ENCODE results near the gene PDGFC. TPM values are rescaled to one million over a fixed set of nuclear protein-coding genes. Genes with fewer than 3 reads are reported as not detected.
"Not testable (repeated sequence)": the region's sequence is repeated elsewhere in the genome, so short reads cannot be mapped to it uniquely, and the experiment has no call there.

The PDGFC gene
- total RNA-seq, 1 donor from 2014 or later: not detected

DNA sequence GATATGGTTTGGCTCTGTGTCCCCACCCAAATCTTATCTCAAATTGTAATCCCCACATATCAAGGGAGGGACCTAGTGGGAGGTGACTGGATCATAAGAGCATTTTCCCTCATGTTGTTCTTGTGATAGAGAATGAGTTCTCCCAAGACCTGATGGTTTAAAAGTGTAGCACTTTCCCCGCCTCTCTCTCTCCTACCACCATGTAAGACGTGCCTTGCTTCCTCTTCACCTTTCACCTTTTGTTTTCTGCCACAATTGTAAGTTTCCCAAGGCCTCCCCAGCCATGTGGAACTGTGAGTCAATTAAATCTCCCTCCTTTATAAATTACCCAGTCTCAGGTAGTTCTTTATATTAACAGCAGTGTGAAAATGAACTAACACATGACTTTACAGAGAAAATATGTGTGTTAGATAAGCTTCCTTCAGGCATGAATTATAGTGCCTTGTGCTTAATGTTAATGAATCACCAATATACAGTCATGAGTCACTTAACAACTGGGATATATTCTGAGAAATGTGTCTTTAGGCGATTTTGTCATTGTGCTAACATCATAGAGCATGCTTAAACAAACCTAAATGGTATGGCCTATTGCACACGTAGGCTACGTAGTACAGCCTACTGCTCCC lies 37.9 kb downstream of the PDGFC start:
- Mint-ChIP-seq H3K27ac (no peak overlapping the region), H3K36me3 (ENCODE audit: low read depth) (no peaks in the 10 kb centered on the region), H3K27me3 (no peaks in the 10 kb centered on the region), H3K4me3 (no peak overlapping the region), H3K9me3 (no peaks in the 10 kb centered on the region), H3K4me1 (no peaks in the 10 kb centered on the region)
- ChIA-PET CTCF (no interaction called here), POLR2A (no interaction called here)
- intact Hi-C loops (cut with micrococcal nuclease): no loop called here
- TF ChIP-seq, protein P1, sequence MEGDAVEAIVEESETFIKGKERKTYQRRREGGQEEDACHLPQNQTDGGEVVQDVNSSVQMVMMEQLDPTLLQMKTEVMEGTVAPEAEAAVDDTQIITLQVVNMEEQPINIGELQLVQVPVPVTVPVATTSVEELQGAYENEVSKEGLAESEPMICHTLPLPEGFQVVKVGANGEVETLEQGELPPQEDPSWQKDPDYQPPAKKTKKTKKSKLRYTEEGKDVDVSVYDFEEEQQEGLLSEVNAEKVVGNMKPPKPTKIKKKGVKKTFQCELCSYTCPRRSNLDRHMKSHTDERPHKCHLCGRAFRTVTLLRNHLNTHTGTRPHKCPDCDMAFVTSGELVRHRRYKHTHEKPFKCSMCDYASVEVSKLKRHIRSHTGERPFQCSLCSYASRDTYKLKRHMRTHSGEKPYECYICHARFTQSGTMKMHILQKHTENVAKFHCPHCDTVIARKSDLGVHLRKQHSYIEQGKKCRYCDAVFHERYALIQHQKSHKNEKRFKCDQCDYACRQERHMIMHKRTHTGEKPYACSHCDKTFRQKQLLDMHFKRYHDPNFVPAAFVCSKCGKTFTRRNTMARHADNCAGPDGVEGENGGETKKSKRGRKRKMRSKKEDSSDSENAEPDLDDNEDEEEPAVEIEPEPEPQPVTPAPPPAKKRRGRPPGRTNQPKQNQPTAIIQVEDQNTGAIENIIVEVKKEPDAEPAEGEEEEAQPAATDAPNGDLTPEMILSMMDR (IDR thresholded peaks at IDR 0.05): no peak
- no peak for ATAC-seq (ENCODE audit: low read depth)
- DNase-seq: no peak

DNA sequence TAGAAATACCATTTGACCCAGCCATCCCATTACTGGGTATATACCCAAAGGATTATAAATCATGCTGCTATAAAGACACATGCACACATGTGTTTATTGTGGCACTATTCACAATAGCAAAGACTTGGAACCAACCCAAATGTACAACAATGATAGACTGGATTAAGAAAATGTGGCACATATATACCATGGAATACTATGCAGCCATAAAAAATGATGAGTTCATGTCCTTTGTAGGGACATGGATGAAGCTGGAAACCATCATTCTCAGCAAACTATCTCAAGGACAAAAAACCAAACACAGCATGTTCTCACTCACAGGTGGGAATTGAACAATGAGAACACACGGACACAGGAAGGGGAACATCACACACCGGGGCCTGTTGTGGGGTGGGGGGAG lies 39.2 kb downstream of the PDGFC start:
- POLR2A ChIA-PET; intact Hi-C loops (cut with micrococcal nuclease); H3K9me3 Mint-ChIP-seq; H3K4me3 Mint-ChIP-seq; H3K4me1 Mint-ChIP-seq; H3K27me3 Mint-ChIP-seq; CTCF ChIA-PET; H3K36me3 Mint-ChIP-seq (ENCODE audit: low read depth); DNase-seq; H3K27ac Mint-ChIP-seq; ATAC-seq (ENCODE audit: low read depth): not testable (repeated sequence)

DNA sequence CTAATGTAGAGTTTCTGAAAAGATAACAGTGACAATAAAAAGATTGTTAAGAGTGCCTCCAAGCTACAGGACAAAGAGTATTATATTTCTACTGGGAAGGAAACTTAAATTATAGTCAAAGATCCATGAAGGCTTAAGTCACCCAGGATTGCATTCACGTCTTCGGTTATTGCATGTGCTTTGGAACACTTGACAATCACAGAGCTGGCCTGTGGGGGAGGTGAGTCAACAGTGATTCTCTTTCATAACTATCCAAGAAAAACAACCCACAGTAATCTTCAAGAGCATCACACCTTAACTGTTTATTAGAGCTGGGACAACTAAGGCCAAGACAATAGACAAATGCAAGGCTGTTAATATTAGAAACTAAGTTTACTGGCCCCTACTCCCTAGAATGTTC lies 40.3 kb downstream of the PDGFC start:
- ATAC-seq (ENCODE audit: low read depth): no peak

DNA sequence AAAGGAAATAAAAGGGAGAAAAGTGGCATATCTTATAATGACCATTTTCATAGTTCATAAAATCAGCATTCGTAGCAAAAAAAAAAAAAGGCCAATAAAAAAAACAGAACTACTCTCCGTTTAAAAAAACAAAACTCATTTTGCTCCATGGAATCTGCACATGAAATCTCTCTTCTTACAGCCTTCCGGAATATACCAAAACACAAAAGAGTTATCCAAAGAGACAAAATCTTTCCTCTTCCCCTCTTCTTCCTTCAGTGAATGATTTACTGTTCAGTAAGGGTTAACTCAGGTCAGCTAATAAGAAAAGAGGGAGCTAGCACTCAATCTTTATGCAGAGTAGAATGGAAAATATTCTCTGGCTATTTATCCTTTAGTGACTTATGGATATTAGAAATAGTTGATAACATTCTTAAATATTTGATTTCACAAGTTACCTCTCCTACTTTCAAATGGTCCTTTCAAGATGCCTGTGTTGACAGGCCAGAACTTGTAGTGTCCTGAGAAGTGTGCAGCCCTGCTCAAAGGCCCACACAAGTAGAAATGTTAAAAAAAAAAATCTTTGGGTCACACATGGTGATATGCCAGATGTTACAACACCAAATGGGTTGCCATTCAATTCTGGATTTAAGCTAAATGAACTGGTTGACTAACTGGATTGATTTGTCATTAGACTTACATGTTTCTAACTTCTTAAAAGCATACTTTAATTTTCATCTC lies 42.1 kb downstream of the PDGFC start:
- Mint-ChIP-seq H3K4me1 (no peaks in the 10 kb centered on the region), H3K36me3 (ENCODE audit: low read depth) (no peaks in the 10 kb centered on the region), H3K27ac (no peak overlapping the region), H3K27me3 (no peaks in the 10 kb centered on the region), H3K4me3 (no peak overlapping the region), H3K9me3 (no peaks in the 10 kb centered on the region)
- TF ChIP-seq, protein P1 (IDR thresholded peaks at IDR 0.05): no peak
- ATAC-seq (ENCODE audit: low read depth) (no peak), DNase-seq (no peak)
- ChIA-PET CTCF (no interaction called here), POLR2A (no interaction called here)
- intact Hi-C loops (cut with micrococcal nuclease): no loop called here

More for the DNA sequence above, 40.3 kb downstream of the PDGFC start:
- Mint-ChIP-seq H3K4me1 (no peaks in the 10 kb centered on the region), H3K9me3 (no peaks in the 10 kb centered on the region), H3K27ac (no peak overlapping the region), H3K27me3 (no peaks in the 10 kb centered on the region), H3K36me3 (ENCODE audit: low read depth) (no peaks in the 10 kb centered on the region), H3K4me3 (no peak overlapping the region)
- ChIA-PET POLR2A (no interaction called here), CTCF (no interaction called here)
- TF ChIP-seq, protein P1 (IDR thresholded peaks at IDR 0.05): no peak
- intact Hi-C loops (cut with micrococcal nuclease): no loop called here
- no peak for DNase-seq

DNA sequence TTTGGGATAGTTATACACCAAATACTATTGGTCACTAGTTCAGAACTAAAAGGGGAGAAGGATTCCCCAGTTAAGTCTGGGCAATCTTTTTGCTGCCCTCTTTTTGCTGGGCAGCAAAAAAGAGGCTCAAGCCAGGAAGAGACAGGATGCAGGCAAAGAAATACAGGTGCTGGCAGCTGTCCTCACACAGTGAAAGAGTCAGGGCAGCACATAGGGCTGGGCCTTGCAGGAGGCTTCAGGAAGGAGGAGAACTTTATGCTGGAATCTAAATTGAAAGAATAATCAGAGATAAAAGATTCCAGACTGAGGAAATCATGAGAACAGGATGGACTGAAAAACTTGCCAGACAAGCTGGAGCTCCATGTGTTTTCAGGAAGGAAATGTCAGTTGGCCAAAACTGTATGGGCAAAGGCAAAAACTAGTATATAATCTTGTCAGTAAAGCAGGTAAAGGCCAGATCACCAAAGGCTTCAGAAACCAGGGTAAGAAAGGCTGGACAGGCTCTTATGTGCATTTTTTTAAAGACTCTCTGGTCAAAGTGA lies 46.8 kb downstream of the PDGFC start:
- intact Hi-C loops (cut with micrococcal nuclease): no loop called here
- no peak for DNase-seq
- H3K9me3 Mint-ChIP-seq: no peaks in the 10 kb centered on the region
- TF ChIP-seq, protein P1 (IDR thresholded peaks at IDR 0.05): no peak
- no peak for ATAC-seq (ENCODE audit: low read depth)
- no peaks in the 10 kb centered on the region for H3K4me1 Mint-ChIP-seq
- H3K4me3 Mint-ChIP-seq: no peak overlapping the region
- no peaks in the 10 kb centered on the region for H3K36me3 Mint-ChIP-seq (ENCODE audit: low read depth)
- H3K27me3 Mint-ChIP-seq: no peaks in the 10 kb centered on the region
- POLR2A ChIA-PET: no interaction called here
- CTCF ChIA-PET: no interaction called here
- no peak overlapping the region for H3K27ac Mint-ChIP-seq
